Measurements from ENCODE around the gene MCMBP. TPM values are rescaled to one million over a fixed set of nuclear protein-coding genes. Genes with fewer than 3 reads are reported as not detected.
"Not testable (repeated sequence)": the region's sequence is repeated elsewhere in the genome, so short reads cannot be mapped to it uniquely, and the experiment has no call there.

Gene MCMBP
- total and polyA plus RNA-seq, 8 donors, result 7.5 to 22.8 (median 16.0) TPM

GRCh38 chr10:119908166-119908565 is 35.5 kb upstream of the MCMBP start:
- intact Hi-C loops (cut with DNase I), result no loop called here
- H3K36me3 ChIP-seq, result peaks cover 3 to 61% (median 11%) of the 10 kb centered on the region in 3 donors
- H3K9me3 ChIP-seq, result no peaks in the 10 kb centered on the region
- no peak for TF ChIP-seq CTCF (IDR thresholded peaks at IDR 0.05)
- no peak for DNase-seq
- no peaks in the 10 kb centered on the region for H3K27me3 ChIP-seq
- no peaks in the 10 kb centered on the region for H3K4me1 ChIP-seq
- FAIRE-seq, result no peak
- ATAC-seq, result no peak
- H3K27ac ChIP-seq, result no peak overlapping the region
- no peak overlapping the region for H3K4me3 ChIP-seq

GRCh38 chr10:119907695-119908094 is 35.1 kb upstream of the MCMBP start:
- H3K27me3 ChIP-seq; intact Hi-C loops (cut with DNase I); H3K4me1 ChIP-seq; DNase-seq; H3K27ac ChIP-seq; ATAC-seq; FAIRE-seq; H3K4me3 ChIP-seq; H3K9me3 ChIP-seq: not testable (repeated sequence)
- peaks cover 3 to 61% (median 13%) of the 10 kb centered on the region in 3 donors for H3K36me3 ChIP-seq
- 97% methylated on average over 7 of the region's 7 CpGs for WGBS, 2 donors

GRCh38 chr10:119903946-119904666 is 31.5 kb upstream of the MCMBP start:
- no peak for TF ChIP-seq CTCF (IDR thresholded peaks at IDR 0.05)
- WGBS, 2 donors, result 79 to 85% methylated on average over 16 of the region's 16 CpGs
- no peaks in the 10 kb centered on the region for H3K9me3 ChIP-seq
- no peak for FAIRE-seq
- no peak for ATAC-seq
- peaks cover 3 to 46% (median 16%) of the 10 kb centered on the region in 3 donors for H3K36me3 ChIP-seq
- H3K4me3 ChIP-seq, result no peak overlapping the region
- no peak for DNase-seq
- no peak overlapping the region for H3K27ac ChIP-seq
- intact Hi-C loops (cut with DNase I), result no loop called here
- H3K4me1 ChIP-seq, result peaks cover 0 to 3% (median 0%) of the 10 kb centered on the region in 3 donors
- H3K27me3 ChIP-seq, result no peaks in the 10 kb centered on the region

- Histone ChIP-seq H3K9me3 (no peaks in the 10 kb centered on the region), H3K36me3 (peaks cover 0 to 13% (median 10%) of the 10 kb centered on the region in 3 donors), H3K27me3 (no peaks in the 10 kb centered on the region), H3K4me1 (peaks cover 24 to 42% (median 37%) of the 10 kb centered on the region in 3 donors), H3K4me3 (no peak overlapping the region), H3K27ac (no peak overlapping the region)
- intact Hi-C loops (cut with DNase I), result no loop called here
- WGBS, 2 donors, result 88 to 90% methylated on average over 4 of the region's 4 CpGs
- ATAC-seq (no peak), FAIRE-seq (no peak), DNase-seq (no peak)
- TF ChIP-seq CTCF (IDR thresholded peaks at IDR 0.05), result no peak
Observed at GRCh38 chr10:119898577-119898976, 25.9 kb upstream of the MCMBP start.

- Histone ChIP-seq H3K4me1 (peaks cover 24 to 42% (median 38%) of the 10 kb centered on the region in 3 donors), H3K4me3 (peak overlapping the region in 1 of 4 donors; percentile 6), H3K27me3 (no peaks in the 10 kb centered on the region), H3K9me3 (no peaks in the 10 kb centered on the region), H3K36me3 (peaks cover 0 to 5% (median 4%) of the 10 kb centered on the region in 3 donors), H3K27ac (peak overlapping the region in 3 of 4 donors; percentile 41 to 86 (median 75))
- FAIRE-seq (no peak), DNase-seq (peak; percentile 25 to 77 (median 60)), ATAC-seq (peak in 3 of 4 donors; percentile 11 to 24 (median 14))
- no peak for TF ChIP-seq CTCF (IDR thresholded peaks at IDR 0.05)
- intact Hi-C loops (cut with DNase I), result no loop called here
- WGBS, 2 donors, result 24 to 26% methylated on average over 9 of the region's 9 CpGs
Observed at GRCh38 chr10:119896937-119897770, 24.5 kb upstream of the MCMBP start.
